Stomach (tissue), 9 donors: ENCODE data around the gene LARP1. TPM values are rescaled to one million over a fixed set of nuclear protein-coding genes. Genes with fewer than 3 reads are reported as not detected.
"Not testable (repeated sequence)": the region's sequence is repeated elsewhere in the genome, so short reads cannot be mapped to it uniquely, and the experiment has no call there.

Source experiments
- DNase-seq, 2 donors: peaks; one replicate each; pipeline versions ENCODE4 v3.0.0 to v3.0.0-alpha.2; 2013 to 2019
- H3K27ac ChIP-seq, 5 donors: fragments of 200-600 bp in 4 of 5; sonication (generic) in 4 of 5; one replicate each; pipeline ENCODE4 v1.5.1; 2013 to 2019; ENCODE audit warnings: mild to moderate bottlenecking in 1 of 5, moderate library complexity in 1 of 5
- H3K27me3 ChIP-seq, 3 donors: fragments of 200-600 bp; sonication (generic); one replicate each; pipeline ENCODE4 v1.5.1; 2017 to 2019; ENCODE audit warnings: mixed run types in 1 of 3
- H3K36me3 ChIP-seq, 4 donors: fragments of 200-600 bp; sonication (generic); 1 replicate in 3 of 4; 2 replicates in 1 of 4; pipeline ENCODE4 v1.5.1; 2016 to 2019
- H3K4me1 ChIP-seq, 4 donors: fragments of 200-600 bp; sonication (generic); one replicate each; pipeline ENCODE4 v1.5.1; 2016 to 2019
- H3K4me3 ChIP-seq, 4 donors: fragments of 200-600 bp; sonication (generic) in 3 of 4; one replicate each; pipeline ENCODE4 v1.5.1; 2016 to 2019; ENCODE audit warnings: mild to moderate bottlenecking in 1 of 4
- H3K9me3 ChIP-seq, 4 donors: fragments of 200-600 bp; sonication (generic); one replicate each; pipeline ENCODE4 v1.5.1; 2016 to 2019
- CTCF ChIP-seq, 7 experiments: fragments of 450-650 bp in 4 of 7; fragments of 200-600 bp in 3 of 7; sonication (generic) in 3 of 7; IDR thresholded peaks; one replicate each; pipeline ENCODE4 v1.5.1; 2016 to 2019; ENCODE audit warnings: antibody characterized with exemption in 7 of 7, control low read depth in 2 of 7, mild to moderate bottlenecking in 1 of 7
- EP300 ChIP-seq: sonication (generic); formaldehyde crosslinking; IDR thresholded peaks from one replicate; pipeline ENCODE4 v1.6.1; 2017; ENCODE audit warnings: antibody characterized with exemption
- POLR2A ChIP-seq, 4 donors: fragments of 450-650 bp; IDR thresholded peaks; one replicate each; pipeline ENCODE4 v1.6.1; 2016; ENCODE audit warnings: antibody characterized with exemption in 4 of 4, control low read depth in 2 of 4, mild to moderate bottlenecking in 1 of 4, moderate library complexity in 1 of 4
- POLR2AphosphoS5 ChIP-seq, 3 donors: sonication (generic); formaldehyde crosslinking; IDR thresholded peaks; one replicate each; pipeline ENCODE4 v1.6.1; 2016; ENCODE audit warnings: antibody characterized with exemption in 3 of 3
- WGBS, 5 donors: extraction: QIAGEN DNeasy Blood & Tissue Kit in 3 of 5; methylation state at CpG; one replicate each; pipeline versions ENCODE4 v1.1.5 to v1.1.7; 2013 to 2018; 5-methylcytosine and 5-hydroxymethylcytosine counted together
- intact Hi-C: fragments of 100-400 bp; cut with DNase I; formaldehyde crosslinking; loops from one replicate; pipeline ENCODE4 v1.15.1; 2023; ENCODE audit warnings: low total_unique reads
- polyA plus RNA-seq, 3 donors: library from polyadenylated mRNA; stranded (reverse); fragments of 200-250 nt; gene quantifications; one replicate each; pipeline ENCODE4 v1.2.3, GENCODE V29; 2013
- total RNA-seq, 5 donors: library from RNA; depleted of rRNA; stranded (reverse); fragments of >200 nt; gene quantifications; one replicate each; pipeline versions ENCODE4 v1.1.0 to v1.2.3, GENCODE V29; 2014 to 2016
- donor health status: healthy with polysubstance abuse.
- donor health status: Bipolar disorder and iron deficiency.
- donor health status: healthy.

LARP1 gene
- total and polyA plus RNA-seq, 8 donors = 15.0 to 211 (median 83.7) TPM

- intact Hi-C loops = no loop called here
- H3K27ac ChIP-seq = peak overlapping the region; percentile 27 to 63 (median 56)
- peak in 1 of 2 donors; percentile 50 for DNase-seq
- H3K36me3 ChIP-seq = no peaks in the 10 kb centered on the region
- no peaks in the 10 kb centered on the region for H3K27me3 ChIP-seq
- H3K4me1 ChIP-seq = peaks cover 12 to 21% (median 14%) of the 10 kb centered on the region in 4 donors
- no peak overlapping the region for H3K4me3 ChIP-seq
- no peaks in the 10 kb centered on the region for H3K9me3 ChIP-seq
- TF ChIP-seq POLR2AphosphoS5 (IDR thresholded peaks at IDR 0.05) (peak in 1 of 3 donors; percentile 39), CTCF (IDR thresholded peaks at IDR 0.05) (no peak)
- 37 to 67% (median 50%) methylated on average over 2 of the region's 2 CpGs for WGBS, 5 donors
Measured at GRCh38 chr5:154723740-154724505, 31.3 kb upstream of the LARP1 start.

GRCh38 chr5:154727361-154727760, 27.8 kb upstream of the LARP1 start:
- Histone ChIP-seq H3K27ac (no peak overlapping the region), H3K4me3 (no peak overlapping the region), H3K9me3 (no peaks in the 10 kb centered on the region), H3K27me3 (no peaks in the 10 kb centered on the region), H3K36me3 (no peaks in the 10 kb centered on the region), H3K4me1 (peaks cover 12 to 16% (median 14%) of the 10 kb centered on the region in 4 donors)
- no peak for TF ChIP-seq POLR2AphosphoS5 (IDR thresholded peaks at IDR 0.05)
- no peak for TF ChIP-seq CTCF (IDR thresholded peaks at IDR 0.05)
- no peak for TF ChIP-seq POLR2A (IDR thresholded peaks at IDR 0.05)
- no peak for TF ChIP-seq EP300
- intact Hi-C loops = no loop called here
- 48 to 69% (median 60%) methylated on average over 1 of the region's 1 CpG for WGBS, 5 donors
- no peak for DNase-seq

DNA sequence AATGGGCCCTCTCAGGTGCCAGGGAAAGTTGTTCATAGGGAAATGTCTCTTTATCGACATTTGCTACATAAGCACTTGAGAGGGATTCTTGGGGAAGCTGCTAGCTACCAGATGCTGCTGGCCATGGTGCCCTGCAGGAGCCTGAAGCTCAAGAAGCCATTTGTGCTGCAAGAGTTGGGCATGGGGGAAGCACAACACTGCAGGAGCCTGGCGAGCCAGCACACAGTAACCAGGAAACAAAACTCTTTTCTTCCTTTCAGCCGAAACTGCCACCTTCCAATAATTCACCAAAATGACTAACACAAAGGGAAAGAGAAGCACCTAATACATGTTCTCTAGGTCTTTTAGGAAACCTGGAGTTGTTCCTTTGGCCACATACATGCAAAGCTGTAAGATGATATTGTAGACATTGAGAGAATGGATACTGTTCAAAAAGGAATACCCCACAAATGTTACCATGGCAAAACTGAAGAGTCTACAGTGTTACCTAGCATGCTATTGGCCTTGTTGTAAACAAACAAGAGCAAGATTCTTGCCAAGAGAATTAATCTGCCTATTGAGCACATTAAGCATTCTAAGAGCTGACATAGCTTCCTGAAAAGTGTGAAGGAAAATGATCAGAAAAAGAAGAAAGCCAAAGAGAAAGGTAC, 26.1 kb upstream of the LARP1 start:
- intact Hi-C loops = no loop called here

DNA sequence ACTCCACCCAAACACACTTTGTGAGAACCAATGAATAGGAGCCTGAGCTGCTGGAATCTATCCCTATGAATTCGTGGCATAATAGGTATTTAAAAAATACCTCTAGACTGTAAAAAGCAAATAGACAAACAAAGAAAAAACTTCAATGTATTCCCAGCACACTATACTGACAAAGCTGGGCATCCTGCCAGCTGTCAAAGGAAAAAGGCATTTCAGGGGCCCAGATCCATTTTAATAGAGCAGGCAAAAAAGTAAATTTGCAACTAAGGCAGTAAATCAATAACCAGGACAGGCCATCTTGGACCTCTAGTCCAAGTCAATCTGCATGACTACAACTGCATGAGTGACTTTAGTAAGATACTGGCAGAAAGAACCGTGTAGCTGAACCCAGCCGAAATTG, 25.6 kb upstream of the LARP1 start:
- WGBS, 5 donors = 68 to 75% (median 73%) methylated on average over 3 of the region's 3 CpGs
- intact Hi-C loops = no loop called here
- TF ChIP-seq POLR2A (IDR thresholded peaks at IDR 0.05) = no peak
- TF ChIP-seq CTCF (IDR thresholded peaks at IDR 0.05) = no peak
- no peak for TF ChIP-seq EP300
- TF ChIP-seq POLR2AphosphoS5 (IDR thresholded peaks at IDR 0.05) = no peak
- H3K9me3 ChIP-seq = no peaks in the 10 kb centered on the region
- H3K27ac ChIP-seq = no peak overlapping the region
- H3K4me1 ChIP-seq = peaks cover under 1 to 4% (median 3%) of the 10 kb centered on the region in 4 donors
- DNase-seq = peak; percentile 28 to 57
- H3K36me3 ChIP-seq = no peaks in the 10 kb centered on the region
- H3K4me3 ChIP-seq = no peak overlapping the region
- no peaks in the 10 kb centered on the region for H3K27me3 ChIP-seq

More for the DNA sequence above, 26.1 kb upstream of the LARP1 start:
- DNase-seq = no peak
- Histone ChIP-seq H3K27me3 (no peaks in the 10 kb centered on the region), H3K36me3 (no peaks in the 10 kb centered on the region), H3K27ac (no peak overlapping the region), H3K4me3 (no peak overlapping the region), H3K9me3 (no peaks in the 10 kb centered on the region), H3K4me1 (peaks cover 6 to 9% (median 9%) of the 10 kb centered on the region in 4 donors)
- TF ChIP-seq CTCF (IDR thresholded peaks at IDR 0.05) = no peak
- TF ChIP-seq POLR2A (IDR thresholded peaks at IDR 0.05) = no peak
- no peak for TF ChIP-seq EP300
- no peak for TF ChIP-seq POLR2AphosphoS5 (IDR thresholded peaks at IDR 0.05)
- WGBS, 5 donors = 83 to 97% (median 95%) methylated on average over 3 of the region's 3 CpGs

GRCh38 chr5:154730761-154731160, 24.4 kb upstream of the LARP1 start:
- H3K36me3 ChIP-seq, H3K27ac ChIP-seq, H3K27me3 ChIP-seq, H3K9me3 ChIP-seq, intact Hi-C loops, H3K4me1 ChIP-seq, DNase-seq, H3K4me3 ChIP-seq: not testable (repeated sequence)
- WGBS, 5 donors = 89 to 98% (median 96%) methylated on average over 8 of the region's 8 CpGs
